Cardiac ventricle fibroblast (primary cell): Measurements from ENCODE around the gene GOLGA8Q. TPM values are rescaled to one million over a fixed set of nuclear protein-coding genes. Genes with fewer than 3 reads are reported as not detected.

Experiments
- total RNA-seq: library from RNA; depleted of rRNA; stranded (reverse); fragments of >200 nt; gene quantifications from 2 replicates; pipeline ENCODE4 v1.2.3, GENCODE V29; 2015

The GOLGA8Q gene
- 0.06 and 0.78 TPM in 2 replicates for total RNA-seq

GRCh38 chr15:30551750-30552149 is at the start of gene GOLGA8Q:
Gene GOLGA8Q (plus strand): TSS chr15:30552050. CDS start chr15:30552078, 28 bp downstream.

GRCh38 chr15:30603796-30604195 is 51.9 kb downstream of the GOLGA8Q start, which contains the start of gene GOLGA8H:
Gene GOLGA8H (plus strand): TSS chr15:30604028. CDS start chr15:30604126, 98 bp downstream.

Other genes starting within 250 kb of the GOLGA8Q start
- 0.54 and 1.4 TPM in 2 replicates for gene CHRFAM7A, start 158.5 kb upstream of the GOLGA8Q start, total RNA-seq
- 1.2 and 2.3 TPM in 2 replicates for gene GOLGA8R, start 137.8 kb upstream of the GOLGA8Q start, total RNA-seq
- 0.15 and 0.81 TPM in 2 replicates for gene GOLGA8H, start 52.0 kb downstream of the GOLGA8Q start, total RNA-seq